ENCODE results near the gene KRT34. TPM values are rescaled to one million over a fixed set of nuclear protein-coding genes. Genes with fewer than 3 reads are reported as not detected.

The KRT34 gene
- total RNA-seq, 2 donors from 2014 or later: not detected

DNA sequence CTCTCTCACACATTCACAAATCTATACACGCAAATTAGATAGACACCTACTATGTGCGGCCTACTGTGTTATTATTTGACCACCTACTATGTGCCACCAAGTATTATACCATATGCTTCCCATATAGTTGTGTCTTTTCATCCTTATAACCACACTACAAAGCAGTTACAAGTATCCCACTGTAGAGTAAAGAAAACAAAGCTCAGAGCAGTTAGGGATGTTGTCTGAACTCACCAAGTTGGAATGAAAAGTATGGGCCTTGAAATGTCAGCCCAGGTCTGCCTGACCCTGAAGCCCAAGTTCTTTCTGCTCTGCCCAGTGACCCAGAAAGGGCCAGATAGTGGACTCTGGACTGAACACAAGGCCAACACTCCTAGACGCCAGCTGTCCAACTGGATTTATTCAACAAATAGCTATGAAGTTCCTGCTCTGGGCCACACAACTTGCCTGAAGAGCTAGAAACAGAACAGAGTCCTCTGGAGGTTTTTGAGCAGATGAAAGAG lies 33.8 kb upstream of the KRT34 start:
- Mint-ChIP-seq H3K4me1 (ENCODE audit: low read depth in 2 of 2) (no peaks in the 10 kb centered on the region), H3K9me3 (no peaks in the 10 kb centered on the region), H3K27ac (no peak overlapping the region), H3K27me3 (peaks cover 7 to 21% of the 10 kb centered on the region in 2 donors), H3K36me3 (no peaks in the 10 kb centered on the region), H3K4me3 (no peak overlapping the region)
- DNase-seq (ENCODE audit: low spot score) (no peak), ATAC-seq (no peak)

DNA sequence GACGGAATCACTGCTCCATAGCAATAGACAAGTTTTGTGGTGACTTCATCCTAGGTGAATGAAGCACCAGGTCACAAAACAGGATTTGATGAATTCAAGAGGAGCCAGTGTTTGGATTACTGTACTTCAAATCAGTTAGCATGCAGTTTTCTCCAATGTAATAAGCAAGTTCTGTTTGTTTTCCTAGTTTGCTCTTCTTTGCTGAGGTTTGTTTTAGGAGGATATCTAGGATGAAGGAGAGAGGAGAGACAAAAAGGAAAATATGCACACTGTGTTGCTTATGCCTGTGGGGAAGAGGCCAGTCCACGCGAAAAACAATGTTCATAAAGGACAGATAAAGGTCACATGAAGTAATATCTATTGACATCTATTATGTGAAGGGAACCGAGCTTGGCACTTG lies 33.3 kb upstream of the KRT34 start:
- Mint-ChIP-seq H3K36me3 (no peaks in the 10 kb centered on the region), H3K4me3 (no peak overlapping the region), H3K27ac (no peak overlapping the region), H3K9me3 (no peaks in the 10 kb centered on the region), H3K27me3 (peaks cover 7 to 18% of the 10 kb centered on the region in 2 donors), H3K4me1 (ENCODE audit: low read depth in 2 of 2) (no peaks in the 10 kb centered on the region)
- ATAC-seq (no peak), DNase-seq (ENCODE audit: low spot score) (no peak)

DNA sequence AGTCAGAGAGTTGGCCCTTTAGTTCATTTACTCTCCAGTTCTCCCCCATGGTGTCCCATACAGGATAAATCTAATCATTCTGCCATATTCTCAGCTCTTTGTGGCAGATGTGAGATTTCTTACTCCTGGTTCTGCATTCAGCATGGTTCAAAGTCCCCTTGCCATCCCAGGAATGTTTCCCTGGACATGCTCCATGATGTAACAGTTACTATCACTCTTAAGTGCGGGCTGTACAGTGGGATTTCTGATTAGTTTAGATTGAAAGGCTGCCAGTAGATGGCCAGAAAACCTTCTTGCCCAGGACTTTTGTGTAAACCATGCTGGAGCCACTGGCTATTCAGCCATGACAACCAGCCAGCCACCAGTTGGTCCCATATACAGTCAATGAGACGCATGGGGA lies 31.9 kb upstream of the KRT34 start:
- DNase-seq (ENCODE audit: low spot score) (no peak), ATAC-seq (no peak)
- Mint-ChIP-seq H3K4me1 (ENCODE audit: low read depth in 2 of 2) (no peaks in the 10 kb centered on the region), H3K27me3 (peaks cover 7 to 16% of the 10 kb centered on the region in 2 donors), H3K27ac (no peak overlapping the region), H3K4me3 (no peak overlapping the region), H3K36me3 (no peaks in the 10 kb centered on the region), H3K9me3 (no peaks in the 10 kb centered on the region)

DNA sequence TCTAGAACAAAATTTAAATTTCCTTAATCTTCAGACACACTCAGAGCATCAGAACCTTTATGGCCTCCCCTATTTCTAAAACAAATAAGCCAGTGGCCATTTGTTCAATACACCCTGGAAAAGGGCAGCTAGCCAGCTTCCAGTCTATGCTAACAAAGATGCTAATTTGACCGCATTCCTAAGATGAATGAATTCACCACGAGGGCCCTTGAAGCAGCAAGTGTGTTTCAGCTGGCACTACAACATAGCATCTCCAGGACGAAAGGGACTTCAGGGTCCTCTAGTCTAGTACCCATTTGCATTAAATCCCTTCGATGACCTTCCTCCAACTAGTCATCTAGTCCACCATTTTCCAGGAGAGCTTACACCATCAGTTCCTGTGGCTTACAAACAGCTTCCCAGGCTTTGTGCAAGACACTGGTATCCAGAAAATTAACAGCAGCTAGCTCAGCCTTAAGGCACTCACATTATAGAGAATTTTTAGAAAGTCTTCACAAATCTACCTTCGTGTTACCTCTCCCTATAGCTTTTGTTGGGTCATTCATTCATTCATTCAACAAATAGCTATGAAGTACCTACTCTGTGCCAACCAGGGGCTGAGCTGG lies 31.3 kb upstream of the KRT34 start:
- no peak overlapping the region for H3K4me3 Mint-ChIP-seq
- DNase-seq (ENCODE audit: low spot score) (no peak), ATAC-seq (no peak)
- no peaks in the 10 kb centered on the region for H3K4me1 Mint-ChIP-seq (ENCODE audit: low read depth in 2 of 2)
- H3K9me3 Mint-ChIP-seq: no peaks in the 10 kb centered on the region
- peaks cover 7 to 17% of the 10 kb centered on the region in 2 donors for H3K27me3 Mint-ChIP-seq
- H3K27ac Mint-ChIP-seq: no peak overlapping the region
- no peaks in the 10 kb centered on the region for H3K36me3 Mint-ChIP-seq

DNA sequence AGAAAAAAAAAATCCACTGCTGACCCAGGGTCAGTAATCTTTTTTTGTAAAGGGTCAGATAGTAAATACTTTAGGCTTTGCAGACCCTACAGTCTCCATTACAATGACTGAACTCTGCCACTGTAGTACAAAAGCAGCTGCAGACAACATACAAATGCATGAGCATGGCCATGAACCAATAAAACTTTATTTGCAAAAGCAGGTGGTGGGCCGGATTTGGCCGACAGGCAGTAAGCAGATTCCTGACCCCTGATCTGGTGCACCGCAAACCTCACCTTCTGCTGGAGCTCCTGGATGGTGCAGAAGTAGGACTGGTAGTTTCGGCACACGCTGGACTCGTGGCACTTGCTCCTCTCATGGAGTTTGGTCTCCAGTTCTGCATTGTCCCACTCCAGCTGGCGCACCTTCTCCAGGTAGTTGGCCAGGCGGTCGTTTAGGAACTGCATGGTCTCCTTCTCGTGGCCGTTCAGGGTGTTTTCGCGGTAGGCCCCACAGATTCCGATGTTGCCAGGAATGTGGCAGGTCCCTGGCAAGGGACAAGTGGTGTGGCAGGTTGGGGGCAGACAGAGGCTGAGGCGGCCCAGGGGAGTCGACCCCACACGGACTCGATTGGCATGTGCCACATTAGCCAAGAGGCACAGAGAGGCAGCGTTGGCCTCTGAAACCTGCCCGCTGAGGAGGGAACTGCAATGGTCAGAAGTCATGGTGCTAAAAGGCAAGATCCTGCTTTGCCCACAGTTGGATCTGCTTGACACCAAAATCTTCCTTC lies 29.1 kb upstream of the KRT34 start:
- Mint-ChIP-seq H3K9me3 (no peaks in the 10 kb centered on the region), H3K4me3 (no peak overlapping the region), H3K27me3 (peaks cover 0 to 14% of the 10 kb centered on the region in 2 donors), H3K36me3 (no peaks in the 10 kb centered on the region), H3K27ac (no peak overlapping the region), H3K4me1 (ENCODE audit: low read depth in 2 of 2) (no peaks in the 10 kb centered on the region)
- ATAC-seq (no peak), DNase-seq (ENCODE audit: low spot score) (no peak)

DNA sequence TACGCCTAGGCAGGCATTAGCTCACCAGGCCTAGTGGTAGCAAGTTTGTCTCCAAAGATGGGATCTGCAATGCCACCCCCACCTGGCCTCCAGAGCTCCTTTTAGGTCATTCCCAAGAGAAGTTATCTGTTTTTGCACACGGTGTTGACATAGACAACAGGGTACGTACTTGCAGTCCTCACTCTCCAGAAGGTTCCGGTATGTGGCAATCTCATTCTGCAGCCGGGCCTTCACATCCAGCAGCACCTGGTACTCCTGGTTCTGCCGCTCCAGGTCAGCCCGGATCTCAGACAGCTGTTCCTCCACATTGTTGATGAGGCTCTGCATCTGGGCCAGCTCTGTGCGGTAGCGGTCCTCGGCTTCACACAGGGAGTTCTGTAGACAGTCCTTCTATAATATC lies 25.1 kb upstream of the KRT34 start:
- no peak overlapping the region for H3K4me3 Mint-ChIP-seq
- peaks cover 7 to 12% of the 10 kb centered on the region in 2 donors for H3K4me1 Mint-ChIP-seq (ENCODE audit: low read depth in 2 of 2)
- H3K27ac Mint-ChIP-seq: no peak overlapping the region
- DNase-seq (ENCODE audit: low spot score) (no peak), ATAC-seq (no peak)
- H3K9me3 Mint-ChIP-seq: no peaks in the 10 kb centered on the region
- H3K27me3 Mint-ChIP-seq: peaks cover 0 to 14% of the 10 kb centered on the region in 2 donors
- H3K36me3 Mint-ChIP-seq: no peaks in the 10 kb centered on the region

DNA sequence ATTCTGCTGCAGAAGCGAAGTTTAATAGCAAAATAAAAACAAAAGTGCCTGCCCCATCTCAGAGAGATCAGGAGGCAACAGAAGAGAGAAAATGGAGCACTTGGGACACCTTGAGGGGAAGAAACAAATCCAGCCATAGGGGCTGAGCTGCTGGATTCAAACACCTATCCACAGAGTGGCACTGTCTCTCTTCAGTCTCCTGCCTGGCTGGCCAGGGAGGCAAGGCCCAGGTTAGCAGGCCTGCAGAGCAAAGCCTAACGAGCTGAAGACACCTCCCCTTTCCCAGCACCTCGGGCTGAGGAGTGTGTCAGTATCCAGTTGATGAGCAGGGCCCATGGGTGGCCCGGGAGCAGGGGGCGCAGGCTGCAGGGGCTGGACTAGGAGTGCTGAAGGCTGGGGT lies 24.1 kb upstream of the KRT34 start:
- no peak overlapping the region for H3K4me3 Mint-ChIP-seq
- no peak for ATAC-seq
- no peaks in the 10 kb centered on the region for H3K36me3 Mint-ChIP-seq

DNA sequence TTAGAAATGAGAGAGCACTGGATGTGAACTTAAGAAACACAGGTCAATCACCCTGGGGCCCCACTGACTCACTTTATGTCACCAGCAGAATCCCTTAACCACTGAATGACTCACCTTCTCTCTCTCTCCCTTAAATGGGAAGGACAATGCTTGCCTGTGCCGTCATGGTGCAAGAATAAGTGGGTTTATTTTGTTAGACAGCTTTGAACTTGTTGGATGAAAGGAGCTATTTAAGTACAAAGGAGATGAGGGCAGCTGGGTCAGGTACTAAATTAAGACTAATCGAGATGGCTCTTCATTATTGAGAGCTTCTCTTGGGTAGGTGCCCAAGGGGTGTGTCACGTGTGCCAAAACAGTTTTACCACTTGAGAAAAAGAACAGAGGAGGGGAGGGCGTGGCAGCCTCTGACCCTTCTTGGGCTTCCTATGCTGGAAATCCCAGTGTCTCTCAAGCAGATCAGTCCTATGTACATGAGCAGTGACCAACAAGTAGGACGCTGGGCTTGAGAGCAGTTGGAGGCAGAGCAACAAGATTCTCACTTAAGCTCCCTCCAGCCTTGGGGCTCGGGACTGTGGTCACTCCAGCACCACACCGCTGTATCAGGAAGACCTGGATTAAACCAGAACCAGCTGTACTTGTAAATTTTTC lies 22.0 kb upstream of the KRT34 start:
- H3K27me3 Mint-ChIP-seq: peaks cover 8 to 20% of the 10 kb centered on the region in 2 donors
- DNase-seq (ENCODE audit: low spot score): no peak
- H3K27ac Mint-ChIP-seq: no peak overlapping the region
- no peaks in the 10 kb centered on the region for H3K36me3 Mint-ChIP-seq
- H3K4me1 Mint-ChIP-seq (ENCODE audit: low read depth in 2 of 2): peaks cover 7 to 12% of the 10 kb centered on the region in 2 donors
- ATAC-seq: peak in 1 of 2 donors; percentile 71
- H3K4me3 Mint-ChIP-seq: peak overlapping the region; percentile 7
- no peaks in the 10 kb centered on the region for H3K9me3 Mint-ChIP-seq

More for the DNA sequence above, 24.1 kb upstream of the KRT34 start:
- no peak overlapping the region for H3K27ac Mint-ChIP-seq
- DNase-seq (ENCODE audit: low spot score): no peak
- H3K27me3 Mint-ChIP-seq: peaks cover 0 to 17% of the 10 kb centered on the region in 2 donors
- H3K4me1 Mint-ChIP-seq (ENCODE audit: low read depth in 2 of 2): peaks cover 7 to 12% of the 10 kb centered on the region in 2 donors
- H3K9me3 Mint-ChIP-seq: no peaks in the 10 kb centered on the region

DNA sequence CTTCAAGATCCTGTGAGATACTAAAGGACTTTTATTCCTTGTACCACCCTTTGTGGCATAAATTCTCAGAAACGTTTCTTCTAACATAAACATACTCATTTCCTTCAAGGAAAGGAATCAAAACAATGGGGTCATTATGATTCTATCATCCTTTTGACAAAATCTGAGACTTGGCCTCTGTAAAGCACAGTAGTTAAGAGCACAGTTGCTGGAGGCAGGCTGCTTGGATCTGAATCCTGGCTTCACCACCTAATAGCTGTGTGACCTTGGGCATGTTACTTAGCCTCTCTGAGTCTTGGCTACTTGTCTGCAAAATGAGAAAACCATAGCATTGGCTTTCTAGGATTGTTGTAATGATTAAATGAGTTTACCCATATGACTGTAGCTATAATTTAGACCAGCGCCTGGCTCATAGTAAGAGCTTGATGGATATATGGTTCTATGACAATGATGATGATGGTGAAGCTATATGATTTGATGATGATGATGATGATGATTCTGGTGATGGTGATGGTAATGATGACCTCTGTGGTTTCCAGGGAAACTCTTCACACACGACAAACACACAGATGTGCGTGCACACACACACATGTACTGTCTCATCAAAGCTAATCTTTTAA lies 21.4 kb upstream of the KRT34 start:
- H3K4me3 Mint-ChIP-seq: peak overlapping the region; percentile 7
- DNase-seq (ENCODE audit: low spot score) (no peak), ATAC-seq (no peak)
- peaks cover 7 to 12% of the 10 kb centered on the region in 2 donors for H3K4me1 Mint-ChIP-seq (ENCODE audit: low read depth in 2 of 2)
- no peaks in the 10 kb centered on the region for H3K9me3 Mint-ChIP-seq
- H3K27ac Mint-ChIP-seq: no peak overlapping the region
- H3K36me3 Mint-ChIP-seq: no peaks in the 10 kb centered on the region
- peaks cover 8 to 19% of the 10 kb centered on the region in 2 donors for H3K27me3 Mint-ChIP-seq

DNA sequence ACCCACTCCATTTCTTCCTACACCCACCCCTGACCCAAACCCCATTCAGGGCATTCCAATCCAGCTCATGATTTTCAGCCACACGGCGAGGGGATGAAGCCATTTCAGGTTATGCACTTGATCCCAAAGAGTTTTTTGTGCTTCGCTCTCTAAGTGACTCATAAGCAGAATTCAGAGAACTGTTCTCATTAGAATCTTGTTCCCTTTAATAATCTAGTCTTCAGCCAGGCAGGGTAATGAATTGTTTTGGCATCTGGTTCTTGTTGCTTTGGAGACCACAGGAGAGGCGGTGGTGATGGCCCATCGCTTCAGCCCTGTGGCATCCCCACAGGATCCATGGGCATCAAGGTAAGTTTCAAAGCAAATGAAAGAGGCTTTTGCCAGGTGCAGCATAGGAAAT lies 20.1 kb upstream of the KRT34 start:
- H3K36me3 Mint-ChIP-seq: no peaks in the 10 kb centered on the region
- peaks cover 7 to 12% of the 10 kb centered on the region in 2 donors for H3K4me1 Mint-ChIP-seq (ENCODE audit: low read depth in 2 of 2)
- no peaks in the 10 kb centered on the region for H3K9me3 Mint-ChIP-seq
- ATAC-seq (no peak), DNase-seq (ENCODE audit: low spot score) (no peak)
- H3K4me3 Mint-ChIP-seq: no peak overlapping the region
- H3K27ac Mint-ChIP-seq: no peak overlapping the region
- H3K27me3 Mint-ChIP-seq: peaks cover 15 to 16% of the 10 kb centered on the region in 2 donors

DNA sequence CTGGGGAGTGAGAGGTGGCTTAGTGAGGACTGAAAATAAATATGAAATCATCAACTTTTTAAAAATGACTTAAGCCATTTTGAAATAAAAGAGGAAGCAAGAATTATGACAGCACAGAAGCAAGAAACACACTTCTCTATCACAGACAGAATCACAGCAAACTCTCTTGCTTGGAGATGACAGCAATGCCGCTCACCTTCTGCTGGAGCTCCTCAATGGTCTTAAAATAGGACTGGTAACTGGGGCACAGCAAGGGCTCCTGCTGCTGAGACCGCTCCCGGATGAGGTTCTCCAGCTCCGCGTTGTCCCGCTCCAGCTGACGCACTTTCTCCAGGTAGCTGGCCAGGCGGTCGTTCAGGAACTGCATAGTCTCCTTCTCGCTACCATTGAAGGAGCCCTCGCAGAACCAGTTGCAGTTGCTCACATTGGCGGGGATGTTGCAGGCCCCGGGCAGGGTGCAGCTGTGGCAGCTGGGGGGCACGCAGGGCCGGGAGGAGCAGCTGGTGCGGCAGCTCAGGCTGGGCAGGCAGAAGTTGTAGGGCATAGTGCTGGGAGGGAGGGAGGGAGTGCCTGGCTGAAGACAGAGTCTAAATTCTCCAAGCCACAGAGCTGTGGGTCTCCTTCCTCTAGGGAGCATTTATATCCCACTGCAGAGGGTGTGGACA lies 15.0 kb upstream of the KRT34 start, which contains the start of gene KRT31:
TSS of gene KRT31 (minus strand) at position 613 of the 665 bp plus-strand sequence. CDS start at position 544, 69 bp downstream.
- H3K4me1 Mint-ChIP-seq (ENCODE audit: low read depth in 2 of 2): no peaks in the 10 kb centered on the region
- no peaks in the 10 kb centered on the region for H3K9me3 Mint-ChIP-seq
- no peaks in the 10 kb centered on the region for H3K36me3 Mint-ChIP-seq
- no peak within 1 kb of the TSS for H3K27ac Mint-ChIP-seq
- peaks cover 15 to 19% of the 10 kb centered on the region in 2 donors for H3K27me3 Mint-ChIP-seq
- H3K4me3 Mint-ChIP-seq: no peak within 1 kb of the TSS
- DNase-seq (ENCODE audit: low spot score): peak; percentile 23
- no peak for ATAC-seq

DNA sequence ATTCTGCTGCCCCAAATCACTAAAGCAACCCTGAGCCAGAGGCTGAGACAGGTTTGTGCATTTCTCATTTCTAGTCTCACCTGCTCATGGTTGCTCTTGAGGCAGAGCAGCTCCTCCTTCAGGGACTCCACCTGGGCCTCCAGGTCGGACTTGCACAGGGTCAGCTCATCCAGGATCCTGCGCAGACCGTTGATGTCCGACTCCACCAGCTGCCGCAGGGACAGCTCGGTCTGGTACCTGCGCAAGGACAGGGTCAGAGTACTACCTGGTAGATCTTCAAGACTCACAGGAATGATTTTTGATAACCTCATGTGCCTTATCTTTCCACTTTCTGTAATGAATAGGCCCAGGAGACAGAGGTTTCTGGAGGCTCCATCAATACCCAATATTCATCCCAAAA lies 14.2 kb upstream of the KRT34 start:
- DNase-seq (ENCODE audit: low spot score): peak; percentile 32

DNA sequence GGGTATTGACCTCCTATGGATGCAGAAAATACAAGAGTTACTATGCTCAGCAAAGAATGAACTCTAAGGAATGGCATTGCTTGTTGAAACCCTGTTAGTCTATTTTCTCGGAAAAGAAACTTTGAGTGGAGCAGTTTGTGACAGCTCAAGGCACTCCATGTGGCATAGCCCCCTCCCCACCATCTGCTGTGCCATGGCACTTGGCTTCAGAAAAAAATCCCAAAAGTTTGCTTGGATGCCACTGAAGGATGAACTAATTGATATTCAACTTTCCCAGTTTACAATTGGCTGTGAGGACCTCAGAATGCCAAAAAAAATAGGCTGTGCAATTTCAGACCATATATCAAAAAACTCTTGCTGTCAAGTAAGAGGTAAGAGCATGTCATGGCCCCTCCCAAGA lies 13.5 kb upstream of the KRT34 start:
- Mint-ChIP-seq H3K4me1 (ENCODE audit: low read depth in 2 of 2) (no peaks in the 10 kb centered on the region), H3K4me3 (no peak overlapping the region), H3K27ac (no peak overlapping the region), H3K9me3 (no peaks in the 10 kb centered on the region), H3K27me3 (peaks cover 14 to 24% of the 10 kb centered on the region in 2 donors), H3K36me3 (no peaks in the 10 kb centered on the region)
- DNase-seq (ENCODE audit: low spot score): no peak
- no peak for ATAC-seq

More for the DNA sequence above, 14.2 kb upstream of the KRT34 start:
- peaks cover 17 to 24% of the 10 kb centered on the region in 2 donors for H3K27me3 Mint-ChIP-seq
- no peaks in the 10 kb centered on the region for H3K36me3 Mint-ChIP-seq
- H3K27ac Mint-ChIP-seq: no peak overlapping the region
- no peaks in the 10 kb centered on the region for H3K9me3 Mint-ChIP-seq
- H3K4me1 Mint-ChIP-seq (ENCODE audit: low read depth in 2 of 2): no peaks in the 10 kb centered on the region
- no peak overlapping the region for H3K4me3 Mint-ChIP-seq
- ATAC-seq: no peak
